ENCODE data around the gene LAMC2. TPM values are rescaled to one million over a fixed set of nuclear protein-coding genes. Genes with fewer than 3 reads are reported as not detected.

LAMC2 gene
- total RNA-seq, 2 experiments from 2014 or later = 0.38 TPM; not detected in 1

GRCh38 chr1:183164340-183164739 is 21.7 kb upstream of the LAMC2 start:
- Histone ChIP-seq H2AFZ (ENCODE audit: low read length) (no peak overlapping the region), H3K9me3 (ENCODE audit: low read length) (no peaks in the 10 kb centered on the region), H3K4me1 (ENCODE audit: insufficient read depth, low read length, poor library complexity, severe bottlenecking) (no peaks in the 10 kb centered on the region), H3K9me2 (ENCODE audit: insufficient read depth, low read length) (no peaks in the 10 kb centered on the region), H3K36me3 (ENCODE audit: insufficient read depth, low read length) (no peaks in the 10 kb centered on the region), H3K27ac (ENCODE audit: low read depth, low read length, poor library complexity, severe bottlenecking) (no peak overlapping the region), H4K20me1 (ENCODE audit: insufficient read depth, low read length) (no peaks in the 10 kb centered on the region), H3K4me2 (ENCODE audit: low read length) (no peak overlapping the region), H3K79me2 (ENCODE audit: insufficient read depth, low read depth, low read length) (no peaks in the 10 kb centered on the region), H3K4me3 (ENCODE audit: low read depth, low read length, poor library complexity, severe bottlenecking) (no peak overlapping the region)
- DNase-seq (ENCODE audit: low spot score) = no peak
- BruUV-seq (replicated peaks) = no TSS peak
- ChIA-PET CTCF (ENCODE audit: unreplicated experiment) (no interaction called here), POLR2A (no interaction called here)
- intact Hi-C loops (cut with micrococcal nuclease; ENCODE audit: unreplicated experiment) = no loop called here
- TF ChIP-seq CTCF (conservative IDR thresholded peaks at IDR 0.05; ENCODE audit: low read length) (no peak), EZH2phosphoT487 (IDR thresholded peaks at IDR 0.05; ENCODE audit: borderline replicate concordance, low read depth, low read length) (no peak)

GRCh38 chr1:183164963-183165362 is 21.1 kb upstream of the LAMC2 start:
- no peaks in the 10 kb centered on the region for H4K20me1 ChIP-seq (ENCODE audit: insufficient read depth, low read length)
- H3K9me2 ChIP-seq (ENCODE audit: insufficient read depth, low read length) = no peaks in the 10 kb centered on the region
- BruUV-seq (replicated peaks) = no TSS peak
- H2AFZ ChIP-seq (ENCODE audit: low read length) = no peak overlapping the region
- no peaks in the 10 kb centered on the region for H3K4me1 ChIP-seq (ENCODE audit: insufficient read depth, low read length, poor library complexity, severe bottlenecking)
- H3K36me3 ChIP-seq (ENCODE audit: insufficient read depth, low read length) = no peaks in the 10 kb centered on the region
- no peak for DNase-seq (ENCODE audit: low spot score)
- TF ChIP-seq EZH2phosphoT487 (IDR thresholded peaks at IDR 0.05; ENCODE audit: borderline replicate concordance, low read depth, low read length) = no peak
- TF ChIP-seq CTCF (conservative IDR thresholded peaks at IDR 0.05; ENCODE audit: low read length) = no peak
- CTCF ChIA-PET (ENCODE audit: unreplicated experiment) = no interaction called here
- intact Hi-C loops (cut with micrococcal nuclease; ENCODE audit: unreplicated experiment) = no loop called here
- no peaks in the 10 kb centered on the region for H3K79me2 ChIP-seq (ENCODE audit: insufficient read depth, low read depth, low read length)
- POLR2A ChIA-PET = no interaction called here
- H3K27ac ChIP-seq (ENCODE audit: low read depth, low read length, poor library complexity, severe bottlenecking) = no peak overlapping the region
- no peak overlapping the region for H3K4me3 ChIP-seq (ENCODE audit: low read depth, low read length, poor library complexity, severe bottlenecking)
- H3K9me3 ChIP-seq (ENCODE audit: low read length) = no peaks in the 10 kb centered on the region
- no peak overlapping the region for H3K4me2 ChIP-seq (ENCODE audit: low read length)

- BruUV-seq (replicated peaks) = no TSS peak
- POLR2A ChIA-PET = no interaction called here
- Histone ChIP-seq H4K20me1 (ENCODE audit: insufficient read depth, low read length) (no peaks in the 10 kb centered on the region), H3K4me3 (ENCODE audit: low read depth, low read length, poor library complexity, severe bottlenecking) (no peak overlapping the region), H2AFZ (ENCODE audit: low read length) (no peak overlapping the region), H3K79me2 (ENCODE audit: insufficient read depth, low read depth, low read length) (no peaks in the 10 kb centered on the region), H3K4me2 (ENCODE audit: low read length) (no peak overlapping the region), H3K9me3 (ENCODE audit: low read length) (no peaks in the 10 kb centered on the region), H3K4me1 (ENCODE audit: insufficient read depth, low read length, poor library complexity, severe bottlenecking) (no peaks in the 10 kb centered on the region), H3K36me3 (ENCODE audit: insufficient read depth, low read length) (no peaks in the 10 kb centered on the region), H3K9me2 (ENCODE audit: insufficient read depth, low read length) (no peaks in the 10 kb centered on the region), H3K27ac (ENCODE audit: low read depth, low read length, poor library complexity, severe bottlenecking) (no peak overlapping the region)
- TF ChIP-seq CTCF (conservative IDR thresholded peaks at IDR 0.05; ENCODE audit: low read length) = no peak
- TF ChIP-seq EZH2phosphoT487 (IDR thresholded peaks at IDR 0.05; ENCODE audit: borderline replicate concordance, low read depth, low read length) = no peak
- DNase-seq (ENCODE audit: low spot score) = no peak
- CTCF ChIA-PET (ENCODE audit: unreplicated experiment) = no interaction called here
- intact Hi-C loops (cut with micrococcal nuclease; ENCODE audit: unreplicated experiment) = no loop called here
Measured at GRCh38 chr1:183165456-183165855, 20.6 kb upstream of the LAMC2 start.
